LoVo (cell line): ENCODE data around the gene TSPAN9.

Experiments
- DNase-seq: peaks from one replicate; pipeline ENCODE4 v3.0.0-alpha.2; 2016; ENCODE audit warnings: low spot score

Gene TSPAN9

DNA sequence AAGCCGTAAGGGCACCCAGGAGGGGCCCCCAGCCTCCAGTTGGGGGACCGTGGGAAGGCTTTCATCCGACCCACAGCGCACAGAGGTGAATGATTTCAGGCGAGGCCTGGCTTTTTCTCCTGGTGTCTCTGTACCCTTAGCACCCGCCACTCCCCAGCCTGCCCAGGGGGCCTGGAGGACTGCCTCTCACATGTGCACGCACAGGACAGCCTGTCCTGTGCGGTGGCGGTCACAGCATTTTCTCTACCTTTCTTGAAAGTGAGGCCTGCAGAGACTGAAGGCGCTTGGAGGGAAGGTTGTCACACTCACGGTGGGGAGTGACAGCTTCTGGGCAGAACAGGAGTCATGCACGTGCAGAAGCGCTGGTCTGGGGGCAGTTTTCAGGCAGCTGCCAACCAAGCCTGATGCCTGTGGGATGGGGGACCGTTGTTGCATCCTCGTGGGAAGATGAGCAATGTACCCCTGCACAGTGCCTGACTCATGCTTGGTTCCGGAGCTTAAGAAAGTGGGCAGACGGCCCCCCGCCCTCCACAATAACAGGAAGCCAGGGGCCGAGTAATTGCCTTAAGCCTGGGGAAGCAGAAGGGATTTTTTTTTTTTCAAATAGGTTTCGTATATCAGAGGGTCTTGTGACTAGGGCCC lies 148.1 kb downstream of the TSPAN9 start:
- no peak for DNase-seq

DNA sequence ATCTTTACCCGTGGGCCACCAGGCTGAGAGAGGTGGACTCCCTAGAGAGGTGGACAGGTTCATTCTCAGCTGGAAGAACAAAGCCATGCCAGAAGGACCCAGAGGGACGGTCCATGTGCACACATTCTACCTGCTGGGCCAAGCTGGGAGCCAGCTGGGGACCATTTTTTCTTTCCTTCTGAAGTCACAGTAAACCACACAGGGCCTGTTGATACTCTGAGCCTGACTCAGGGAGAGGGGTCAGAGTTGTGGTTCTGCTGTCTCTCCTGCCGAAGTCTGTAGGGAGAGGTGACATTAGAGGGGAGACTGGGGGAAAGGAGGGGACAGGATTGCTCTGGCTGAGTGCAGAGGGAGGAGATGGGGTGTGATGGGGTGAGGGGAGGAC lies 148.6 kb downstream of the TSPAN9 start:
- no peak for DNase-seq

DNA sequence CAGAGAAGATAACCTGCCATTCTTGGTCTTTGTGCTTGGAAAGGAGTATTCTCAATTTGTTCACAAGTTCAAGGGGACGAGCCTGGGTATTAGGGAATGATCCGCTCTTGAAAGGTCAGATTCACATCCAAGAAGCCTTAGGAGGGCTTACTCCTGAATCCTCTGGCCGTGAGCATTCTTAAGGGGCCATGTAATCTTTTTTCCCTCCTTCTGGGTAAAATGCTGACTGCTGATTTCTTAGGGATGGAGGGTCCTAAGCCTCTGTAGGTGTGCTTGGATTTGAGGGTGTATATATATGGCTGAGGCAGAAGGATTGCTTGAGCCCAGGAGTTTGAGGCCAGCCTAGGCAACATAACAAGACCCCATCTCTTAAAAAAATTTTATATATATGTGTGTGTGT lies 149.1 kb downstream of the TSPAN9 start:
- DNase-seq = no peak

DNA sequence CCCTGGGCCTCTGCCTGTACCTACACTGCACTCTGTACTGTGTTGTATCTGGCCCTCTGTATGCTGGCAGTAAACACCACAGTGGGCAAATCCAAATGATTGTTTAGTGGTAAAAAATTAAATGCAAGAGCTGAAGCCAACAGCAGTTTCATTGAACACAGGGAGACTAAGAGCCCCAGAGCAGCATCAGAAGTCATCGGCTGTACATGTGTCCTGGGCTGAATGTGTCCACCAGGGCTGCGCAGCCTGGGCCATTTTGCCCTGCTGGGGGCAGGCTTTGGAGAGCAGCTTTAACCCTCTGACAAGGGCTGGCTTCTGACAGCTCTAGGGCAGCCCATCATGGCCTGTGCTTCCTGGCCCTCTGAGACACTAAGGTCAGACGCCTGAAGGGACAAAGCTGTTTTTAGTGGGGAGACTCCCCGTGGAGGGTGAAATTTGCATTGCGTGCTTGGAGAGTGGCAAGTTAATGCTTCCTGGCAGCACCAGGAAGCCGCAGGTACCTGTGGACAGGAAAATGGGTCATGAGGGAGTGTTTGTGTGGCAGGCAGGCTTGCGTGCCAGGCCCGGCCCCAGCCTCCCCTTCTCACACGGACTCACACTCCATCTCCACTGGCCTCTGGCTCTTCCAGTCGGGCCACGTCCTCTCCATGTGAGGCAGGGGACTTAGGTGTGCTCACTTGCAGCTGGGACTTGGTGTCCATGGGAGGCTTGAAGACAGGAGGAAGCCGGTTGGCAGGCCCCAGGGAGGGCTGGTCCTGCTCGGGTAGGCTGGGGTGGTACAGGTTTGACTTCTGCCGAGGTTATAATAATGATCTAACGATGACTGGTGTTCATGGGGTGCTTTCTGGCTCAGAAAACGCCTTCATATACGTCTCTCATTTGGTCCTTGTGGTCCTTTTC lies 150.1 kb downstream of the TSPAN9 start:
- DNase-seq = no peak

DNA sequence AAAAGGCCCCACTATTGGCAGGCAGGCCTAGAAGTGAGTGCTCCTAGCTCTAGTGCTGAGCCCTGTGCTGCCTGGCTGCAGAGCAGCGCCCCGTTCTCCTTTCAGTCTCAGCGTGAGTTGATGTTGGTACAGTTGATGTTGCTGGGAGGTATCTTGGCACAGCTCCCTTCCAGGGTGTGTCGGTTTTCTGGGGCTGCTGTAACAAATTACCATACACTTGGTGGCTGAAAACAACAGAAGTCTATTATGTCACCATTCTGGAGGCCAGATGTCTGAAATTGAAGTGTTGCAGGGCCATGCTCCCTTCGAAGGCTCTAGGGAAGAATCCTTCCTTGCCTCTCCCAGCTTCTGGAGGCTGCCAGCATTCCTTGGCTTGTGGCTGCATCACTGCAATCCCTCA lies 151.4 kb downstream of the TSPAN9 start:
- DNase-seq = no peak

DNA sequence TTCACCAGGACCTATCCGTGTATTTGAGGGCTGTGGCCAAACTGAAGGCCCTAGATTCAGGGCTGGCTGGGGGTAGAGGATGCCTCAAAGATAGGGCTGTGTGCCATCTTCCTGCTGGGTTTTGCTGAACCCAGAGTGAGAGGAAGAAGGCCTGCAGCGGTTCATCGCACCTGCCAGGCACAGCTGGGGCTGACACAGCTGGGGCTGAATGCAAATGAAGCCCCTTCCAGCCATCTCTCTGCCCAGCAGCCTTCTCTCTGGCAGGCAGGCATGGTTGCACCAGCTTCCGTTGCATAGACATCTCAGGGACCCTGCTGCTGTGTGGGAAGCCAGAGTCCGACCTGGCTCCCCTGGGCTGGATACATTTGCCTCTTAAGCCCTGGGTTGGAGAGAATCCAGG lies 152.4 kb downstream of the TSPAN9 start:
- DNase-seq = no peak

DNA sequence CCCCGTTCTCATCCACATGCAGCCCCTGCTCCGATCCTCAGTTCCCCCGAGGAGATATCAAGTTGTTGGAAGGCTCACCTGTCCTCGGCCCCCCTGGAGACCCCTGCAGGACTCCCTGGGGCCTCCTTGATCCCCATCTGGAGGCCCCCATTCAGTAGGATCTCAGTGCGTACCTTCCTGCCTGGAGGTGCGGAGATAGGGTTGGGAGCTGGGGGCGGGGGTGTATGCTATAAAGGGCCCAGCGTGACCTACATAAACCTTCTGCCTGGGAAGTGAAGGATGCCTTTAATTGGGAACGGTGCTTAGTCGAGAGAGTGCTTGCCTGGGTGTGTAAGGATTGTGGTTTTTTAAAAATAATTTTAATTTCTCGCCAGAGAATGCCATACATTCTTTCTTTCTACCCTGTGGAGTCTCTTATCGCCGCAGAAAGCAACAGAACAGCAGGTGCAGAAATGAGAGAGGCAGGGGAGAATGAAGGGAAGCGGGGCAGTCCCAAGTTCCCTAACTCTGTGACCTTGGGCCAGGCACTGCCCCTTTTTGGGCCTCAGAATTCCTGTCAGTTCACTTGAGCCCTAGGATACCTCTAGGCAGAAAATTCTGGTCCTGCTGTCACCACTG lies 153.7 kb downstream of the TSPAN9 start:
- no peak for DNase-seq

DNA sequence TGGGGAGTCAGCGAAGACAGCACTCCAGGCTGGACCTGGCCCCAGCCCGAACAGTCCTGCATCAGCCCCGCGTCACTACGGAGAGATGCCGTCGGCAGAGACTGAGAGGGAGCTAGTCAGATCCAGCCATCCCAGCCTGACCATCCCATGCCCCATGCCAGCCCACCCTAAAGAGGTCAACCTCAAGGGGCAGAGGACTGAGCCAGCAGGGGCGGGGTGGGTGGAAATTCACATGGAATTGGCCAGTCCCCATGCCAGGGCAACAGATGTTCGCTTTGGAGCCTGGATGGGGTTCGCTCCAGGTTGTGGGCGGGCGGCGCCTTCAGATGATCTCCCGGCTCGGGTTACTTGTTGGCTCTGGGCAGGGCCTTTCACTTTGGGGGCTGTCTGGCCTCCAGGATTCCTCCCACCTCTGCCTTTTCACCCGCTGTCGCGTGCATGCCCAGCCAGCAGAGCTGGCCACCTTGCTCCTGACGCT lies 154.3 kb downstream of the TSPAN9 start:
- DNase-seq = no peak

DNA sequence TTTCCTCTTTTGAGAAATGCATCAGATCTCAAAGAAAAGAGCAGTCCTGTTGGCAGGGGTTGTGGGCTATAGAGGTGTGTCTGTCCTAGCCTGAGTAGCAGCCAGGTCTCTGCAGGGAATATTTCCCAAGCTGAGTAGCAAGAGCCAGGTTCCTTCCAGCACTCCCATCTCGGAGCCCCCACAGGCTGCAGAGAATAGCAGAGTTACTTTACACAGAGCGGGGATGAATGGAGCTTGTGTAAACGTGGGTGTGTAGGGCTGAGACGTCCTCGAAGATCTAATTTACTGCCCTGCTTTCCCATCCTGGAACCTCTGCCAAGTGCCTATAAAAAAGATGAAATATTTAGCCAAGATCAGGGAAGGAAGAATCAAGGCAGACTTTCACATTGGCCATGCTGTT lies 156.6 kb downstream of the TSPAN9 start:
- DNase-seq = no peak

DNA sequence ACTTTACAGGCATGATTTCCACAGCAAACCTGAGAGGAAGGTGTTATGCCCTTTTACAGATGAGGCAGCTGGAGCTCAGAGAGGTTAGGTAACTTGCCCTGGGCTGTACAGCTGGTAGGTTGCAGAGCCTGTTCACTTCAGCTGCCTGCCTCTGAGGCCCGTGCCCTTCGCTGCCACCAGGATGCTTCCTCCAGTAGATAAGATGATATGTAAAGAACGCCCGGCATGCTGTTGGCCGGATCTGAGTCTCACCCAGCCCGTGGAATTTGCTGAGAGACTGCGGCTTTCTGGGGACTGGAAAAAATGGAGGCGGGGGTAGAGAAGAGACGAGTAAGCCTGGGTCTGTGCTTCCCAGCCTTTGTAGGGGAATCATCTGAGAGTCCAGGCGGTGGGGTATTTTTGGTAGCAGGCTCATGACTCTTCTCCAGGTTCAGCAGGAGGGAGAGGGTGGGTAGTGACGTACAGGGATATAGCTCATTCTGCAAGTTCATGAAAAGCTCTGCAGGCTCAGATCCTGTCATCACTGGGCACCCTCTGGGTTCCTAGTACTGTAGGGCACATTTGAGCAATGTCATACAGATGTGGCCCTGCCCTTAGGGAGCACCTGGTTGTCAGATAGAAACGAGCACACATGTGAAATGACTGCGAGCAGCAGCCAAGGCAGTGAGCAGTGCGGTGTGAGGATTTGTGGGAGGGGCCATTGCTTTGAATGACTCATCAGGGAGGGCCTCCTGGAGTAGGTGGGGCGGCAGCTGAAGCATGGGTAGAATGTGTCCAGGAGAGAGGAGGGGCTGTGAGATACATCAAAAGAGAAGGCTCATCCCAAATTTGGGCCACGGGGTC lies 159.4 kb downstream of the TSPAN9 start:
- DNase-seq = peak; percentile 70

DNA sequence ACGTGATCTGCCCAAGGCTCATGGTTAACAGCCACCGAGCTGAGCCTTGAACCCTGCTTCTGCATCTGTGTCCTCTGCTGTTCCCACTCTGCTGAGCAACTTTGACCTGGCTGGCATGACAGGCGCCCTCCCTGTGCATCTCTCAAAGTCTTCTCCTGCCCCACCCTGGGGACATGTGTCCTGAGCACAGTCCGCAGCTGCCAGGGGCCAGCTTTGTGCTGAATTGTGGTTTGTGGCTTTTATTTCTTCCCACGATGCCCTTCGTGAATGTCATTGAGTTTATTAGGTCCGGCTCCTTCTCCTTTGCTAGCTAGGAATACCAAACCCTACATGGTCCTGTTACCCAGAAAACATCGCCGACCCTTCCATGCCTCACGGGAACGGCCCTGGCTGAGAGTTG lies 161.0 kb downstream of the TSPAN9 start:
- DNase-seq = no peak

DNA sequence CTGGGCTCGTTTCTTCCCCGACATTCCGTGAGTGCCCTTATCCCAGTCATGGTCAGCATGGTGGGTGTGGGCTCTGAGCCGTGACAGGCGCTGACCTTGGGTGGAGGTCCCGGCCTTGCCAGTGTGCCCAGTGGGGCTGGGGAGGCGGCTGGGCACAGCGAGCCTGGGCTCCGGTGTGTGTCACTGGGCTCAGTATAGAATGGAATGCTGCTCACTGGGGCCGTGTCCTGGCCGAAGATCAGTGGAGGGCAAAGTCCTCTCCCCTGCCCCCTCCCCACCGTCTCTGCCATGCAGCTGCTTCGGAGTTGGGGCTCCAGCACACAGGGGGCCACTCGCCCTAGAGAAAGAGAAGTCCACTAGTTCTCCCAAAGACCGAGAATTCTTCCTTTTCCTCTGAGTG lies 164.4 kb downstream of the TSPAN9 start:
- peak; percentile 61 for DNase-seq

DNA sequence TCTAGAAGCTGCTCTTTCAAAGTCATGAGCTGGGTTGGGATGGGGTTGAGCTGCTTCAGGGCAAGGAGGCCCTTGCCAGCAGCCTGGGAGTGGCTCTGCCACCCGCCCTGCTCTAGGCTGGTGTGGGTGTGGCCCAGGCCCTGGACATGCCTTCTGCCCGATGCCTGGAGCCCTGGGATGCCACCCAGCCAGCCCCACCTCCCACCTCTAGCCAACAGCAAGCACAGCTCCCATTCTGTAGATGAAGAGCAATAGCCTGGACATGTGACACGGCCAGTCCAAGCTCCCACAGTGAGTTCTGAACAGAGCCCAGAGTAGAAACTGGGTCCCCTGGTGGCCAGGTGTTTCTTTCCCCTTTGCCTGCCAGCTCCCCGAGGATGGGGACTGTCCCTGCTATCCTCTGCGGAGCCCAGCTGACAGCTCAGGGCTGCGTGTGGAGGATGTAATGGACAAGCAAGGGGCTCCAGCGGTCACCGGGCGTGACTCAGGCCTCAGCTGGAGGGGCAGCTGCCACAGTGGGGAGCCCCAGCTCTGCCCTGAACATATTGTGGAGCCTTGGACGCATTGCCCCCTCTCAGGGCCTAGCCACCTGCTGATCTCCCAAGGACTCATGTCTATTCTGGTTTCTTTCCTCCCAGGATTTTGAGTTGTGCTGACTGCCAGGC lies 165.2 kb downstream of the TSPAN9 start:
- DNase-seq = peak; percentile 52

DNA sequence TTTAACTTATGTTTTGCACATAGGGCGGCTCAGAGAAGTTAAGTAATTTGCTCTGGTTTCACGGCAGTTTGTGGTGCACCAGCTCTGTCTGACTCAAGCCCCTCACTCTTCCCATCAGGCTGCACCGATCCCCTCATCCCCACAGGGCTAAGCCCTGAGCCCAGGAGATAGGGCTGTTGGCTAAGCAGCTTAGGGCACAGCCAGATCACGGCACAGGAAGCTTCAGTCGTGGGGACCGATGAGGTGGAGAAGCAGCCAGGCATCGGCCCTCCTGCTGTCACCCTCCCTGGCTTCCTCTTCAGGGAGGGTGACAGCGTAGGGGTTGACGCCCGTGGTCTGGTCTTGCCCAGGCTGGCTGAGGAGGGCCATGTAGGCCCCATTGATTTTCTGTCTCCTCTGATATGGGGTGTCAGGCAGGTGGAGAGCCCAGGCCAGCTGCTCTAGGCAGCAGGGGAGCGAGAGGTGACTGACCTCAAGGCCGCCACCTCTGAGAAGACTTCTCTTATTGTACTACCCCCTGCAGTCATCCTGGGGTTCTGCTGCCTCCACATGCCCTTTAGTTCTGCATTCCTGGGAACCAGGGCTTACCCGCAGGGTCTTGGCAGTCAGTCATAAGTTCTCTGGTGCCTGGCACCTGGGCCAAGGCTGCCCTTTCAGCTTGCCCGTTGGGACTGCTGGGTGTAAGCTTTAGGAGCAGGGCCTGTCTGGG lies 166.4 kb downstream of the TSPAN9 start:
- DNase-seq = no peak

DNA sequence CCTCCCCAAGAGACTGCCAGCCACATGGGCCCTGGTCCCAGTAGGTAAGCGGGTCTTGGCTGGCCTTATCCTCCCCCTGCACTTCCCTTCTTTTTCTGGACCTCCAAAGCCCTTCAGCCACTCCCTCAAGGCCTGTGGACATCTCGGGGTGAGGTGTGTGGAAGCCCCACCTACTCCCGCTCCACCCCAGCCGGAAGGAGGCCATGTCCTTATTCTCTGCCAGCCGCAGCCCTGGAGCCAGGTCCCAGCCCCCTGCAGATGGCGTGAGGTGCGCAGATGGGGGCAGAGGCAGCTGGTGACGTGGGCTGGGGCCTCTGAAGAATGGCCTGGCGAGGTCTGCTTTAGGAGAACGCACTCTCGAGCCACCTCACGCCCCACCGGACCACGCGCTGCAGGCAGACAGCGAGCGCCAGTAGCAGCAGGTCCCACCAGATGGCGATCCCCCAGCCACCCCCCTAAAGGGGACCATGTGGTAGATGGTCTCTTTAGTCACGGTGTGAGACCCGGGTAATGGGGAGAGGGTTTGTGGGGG lies 167.1 kb downstream of the TSPAN9 start:
- DNase-seq = no peak

DNA sequence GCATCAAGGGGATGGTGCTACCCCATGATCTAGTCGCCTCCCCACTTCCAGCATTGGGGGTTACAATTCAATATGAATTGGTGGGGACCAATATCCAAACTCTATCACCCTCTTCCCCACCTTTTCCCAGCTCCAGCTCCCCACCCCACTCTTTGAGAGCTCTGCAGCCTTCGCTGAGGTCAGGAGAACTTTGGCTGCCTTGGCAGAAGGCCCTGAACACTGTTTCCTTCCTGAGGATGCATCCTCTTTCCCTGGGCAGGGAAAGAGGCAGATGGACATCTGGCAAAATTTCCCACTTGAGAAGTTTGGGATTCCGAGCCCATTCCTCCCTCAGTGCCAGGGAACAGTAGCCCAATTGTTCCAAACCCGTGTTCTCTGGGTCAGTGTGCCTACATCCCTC lies 169.1 kb downstream of the TSPAN9 start:
- DNase-seq = no peak

DNA sequence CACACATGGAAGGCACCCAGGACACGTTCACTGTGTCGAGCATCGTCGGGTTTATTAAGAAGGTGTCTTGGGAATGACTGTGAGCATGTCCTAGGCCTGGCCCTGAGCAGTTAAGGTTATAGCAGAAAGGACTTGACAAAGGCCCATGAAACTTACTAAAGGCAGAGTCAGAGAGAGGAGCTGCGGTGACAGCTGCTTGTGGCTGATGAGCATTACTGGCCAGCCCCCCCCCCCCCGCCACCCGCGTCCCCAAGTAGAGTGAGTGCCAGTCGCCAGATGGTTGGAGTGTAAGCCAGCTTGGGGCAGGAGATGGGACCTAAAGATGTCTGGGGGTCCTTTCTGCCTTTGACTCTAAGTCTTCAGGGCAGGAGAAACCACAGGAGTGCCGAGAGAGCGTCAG lies 169.9 kb downstream of the TSPAN9 start:
- no peak for DNase-seq

DNA sequence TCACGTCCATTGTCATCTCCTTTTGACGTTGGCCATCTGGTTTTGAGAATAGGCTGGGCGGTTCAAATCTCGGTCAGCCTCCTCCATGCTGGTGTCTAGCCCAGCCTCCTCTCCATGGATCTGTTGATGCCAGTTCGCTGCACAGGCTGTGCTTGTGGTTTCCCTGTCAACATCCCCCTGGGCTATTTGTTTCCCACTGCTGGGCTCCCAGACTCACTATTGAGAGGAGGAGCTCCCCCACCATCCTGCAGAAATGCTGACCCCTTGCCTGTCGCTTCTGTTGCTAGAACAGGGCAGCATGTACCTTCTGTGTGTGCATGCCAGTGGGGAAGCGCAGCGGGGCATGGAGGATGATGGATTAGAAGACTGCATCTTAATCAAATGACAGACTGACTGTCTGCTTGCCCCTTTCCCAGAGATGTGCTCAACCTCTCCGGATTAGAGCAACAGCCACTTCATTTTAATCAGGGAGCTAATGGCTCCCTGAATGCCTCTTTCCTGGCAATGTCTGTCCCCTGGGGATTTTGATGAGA lies 170.5 kb downstream of the TSPAN9 start:
- DNase-seq = no peak

DNA sequence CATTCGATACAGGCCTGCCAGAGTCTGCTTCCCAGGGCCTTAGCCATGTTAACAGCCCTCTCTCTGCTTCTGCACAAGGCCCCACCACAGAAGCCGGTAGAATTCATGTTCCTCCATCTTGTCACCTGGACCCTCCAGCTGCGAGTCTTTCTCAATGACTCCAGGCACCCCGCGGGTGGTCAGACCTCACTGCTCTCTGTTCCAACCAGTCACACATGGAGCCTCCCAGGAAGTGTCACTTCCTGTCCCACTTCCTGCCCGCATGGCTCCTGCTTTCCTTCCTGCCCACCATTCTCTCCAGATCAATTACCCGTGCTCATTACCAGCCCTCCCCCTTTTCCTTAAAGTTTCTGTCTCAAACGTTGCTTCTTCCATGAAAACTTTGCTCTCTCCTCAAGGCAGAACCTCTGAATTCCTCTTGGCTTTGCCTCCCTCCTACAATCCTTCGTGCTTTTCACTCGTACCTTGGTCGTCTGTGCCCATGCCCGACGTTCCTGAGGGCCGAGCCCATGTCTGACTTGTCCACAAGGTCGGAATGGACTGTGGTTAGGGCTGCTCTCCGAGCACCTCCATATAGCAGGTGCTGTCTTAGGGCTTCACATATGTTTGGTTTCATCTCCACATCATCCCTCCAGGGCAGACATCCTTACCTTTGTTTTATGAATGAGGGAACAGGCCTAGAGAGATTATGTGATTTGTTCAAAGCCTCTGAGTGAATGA lies 172.1 kb downstream of the TSPAN9 start:
- DNase-seq = no peak

DNA sequence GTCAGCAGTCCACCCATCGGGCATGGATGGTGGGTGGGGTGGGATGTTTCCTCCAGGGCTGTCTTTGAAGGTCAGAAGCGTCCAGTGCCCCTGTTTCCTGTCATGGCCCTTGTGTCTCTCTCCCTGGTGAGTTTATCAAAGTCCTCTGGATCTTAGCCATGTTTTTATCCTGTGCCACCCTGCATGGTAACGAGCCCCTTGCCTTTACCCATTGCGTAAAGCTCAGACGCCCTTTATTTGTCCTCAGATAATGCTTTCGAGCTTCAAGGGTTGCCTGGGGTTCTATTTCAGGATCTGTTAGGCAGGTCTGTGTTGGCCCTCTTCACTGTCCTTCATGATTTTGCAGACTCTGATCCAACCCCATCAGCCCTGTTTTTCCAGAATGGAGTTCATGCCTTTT lies 172.9 kb downstream of the TSPAN9 start:
- DNase-seq = no peak
